ENCODE measurements around the gene APOL4. TPM values are rescaled to one million over a fixed set of nuclear protein-coding genes. Genes with fewer than 3 reads are reported as not detected.
A peak's percentile ranks its signal among the peaks of the same experiment; 100 is the strongest.
"Not testable (repeated sequence)": the region's sequence is repeated elsewhere in the genome, so short reads cannot be mapped to it uniquely, and the experiment has no call there.

Gene APOL4
- total RNA-seq, 1 donor from 2014 or later, result 3.5 TPM

DNA sequence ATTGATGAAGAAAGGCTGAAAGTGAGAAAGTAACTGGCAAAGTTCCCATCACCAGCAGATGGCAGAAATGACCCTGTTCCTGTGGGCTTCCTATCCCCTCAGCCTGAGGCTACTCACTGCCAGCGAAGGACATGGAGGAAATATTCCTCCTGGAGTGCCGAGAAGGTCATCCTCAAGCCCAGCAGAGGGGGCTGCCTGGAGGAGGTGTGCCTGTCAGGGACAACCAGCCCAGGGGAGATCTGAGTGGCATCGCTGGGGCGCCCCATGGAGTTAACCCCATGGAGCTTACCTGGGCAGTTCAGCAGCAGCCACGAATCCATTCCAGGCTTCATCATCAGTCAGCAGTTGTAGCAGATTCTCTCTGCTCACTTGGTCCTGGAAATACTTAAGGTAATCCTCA, 29.4 kb upstream of the APOL4 start:
- ATAC-seq, result not testable (repeated sequence)

DNA sequence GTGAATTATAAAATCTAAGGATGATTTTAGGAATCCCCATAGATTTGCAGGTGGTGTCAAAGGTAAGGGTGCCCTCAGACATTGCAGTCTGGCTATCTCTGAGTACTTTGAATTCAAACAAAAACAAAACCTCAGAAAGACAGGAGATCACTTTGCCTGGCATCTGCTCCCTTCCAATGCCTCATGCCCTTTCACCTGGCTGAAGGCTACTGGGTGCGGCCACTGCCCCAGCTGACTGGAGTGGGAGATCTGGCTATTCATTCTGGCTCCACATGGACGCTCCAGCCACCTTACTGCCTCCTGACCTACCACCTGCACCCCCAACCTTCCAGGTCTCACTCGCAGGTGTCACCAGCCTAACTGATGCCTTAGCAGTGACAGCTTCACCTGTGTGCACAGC, 28.0 kb upstream of the APOL4 start:
- not testable (repeated sequence) for ATAC-seq

DNA sequence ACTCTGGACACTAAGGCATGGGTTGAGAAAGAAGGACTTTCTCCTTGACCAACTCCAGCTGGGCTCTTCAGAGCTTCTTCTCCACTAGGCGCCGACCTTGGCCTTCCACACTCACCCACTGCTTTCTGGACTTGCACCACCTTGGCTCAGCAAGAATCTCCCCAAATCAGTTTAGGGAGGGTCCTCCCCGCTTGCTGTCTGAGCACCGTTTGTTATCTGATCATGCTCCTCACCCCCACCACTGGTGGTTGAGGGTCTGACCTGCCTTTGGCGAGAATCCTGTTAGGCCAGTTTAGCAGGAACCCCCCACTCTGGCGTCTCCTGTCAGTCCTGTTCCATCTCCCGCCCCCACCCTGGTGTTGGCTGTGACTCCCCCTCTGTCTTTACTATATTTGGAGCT, 27.3 kb upstream of the APOL4 start:
- no peak for ATAC-seq

DNA sequence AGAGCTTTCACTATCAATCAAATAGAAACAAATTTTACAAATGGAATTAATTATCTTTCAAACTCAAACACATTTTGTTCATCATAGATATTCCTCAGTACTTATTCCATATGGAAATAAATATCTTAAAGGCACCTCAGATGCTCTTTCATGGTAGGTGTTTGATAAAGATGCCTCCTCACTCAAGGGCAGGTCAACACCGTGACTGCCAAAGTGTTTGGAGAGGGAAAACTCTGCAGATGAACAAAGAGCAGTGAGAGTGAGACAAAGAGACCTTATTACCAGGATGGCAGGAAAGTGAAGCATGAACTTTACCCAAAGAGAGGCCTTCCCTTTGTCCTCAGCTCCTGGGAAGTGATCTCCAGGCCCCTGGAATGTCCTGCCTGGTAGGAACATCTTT, 26.8 kb upstream of the APOL4 start:
- ATAC-seq, result not testable (repeated sequence)

DNA sequence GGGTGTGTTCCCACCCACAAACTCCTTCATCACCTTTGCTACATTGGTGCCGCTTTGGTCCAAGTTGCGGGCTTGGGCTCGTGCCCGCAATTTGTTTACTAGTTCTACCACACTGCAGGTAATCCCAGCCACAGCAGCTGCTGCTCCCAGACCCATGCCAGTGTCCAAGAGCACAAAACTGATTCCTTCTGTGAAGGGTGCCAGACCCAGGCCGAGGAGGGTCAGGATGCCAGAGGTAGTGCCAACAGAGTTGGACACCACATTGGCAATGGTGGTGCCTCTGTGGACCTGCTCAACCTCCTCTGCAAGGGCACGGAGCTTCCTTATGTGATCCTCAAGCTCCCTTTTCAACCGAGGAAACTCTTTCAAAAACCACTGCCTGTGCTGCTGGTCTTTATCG, 26.2 kb upstream of the APOL4 start:
- ATAC-seq, result no peak

DNA sequence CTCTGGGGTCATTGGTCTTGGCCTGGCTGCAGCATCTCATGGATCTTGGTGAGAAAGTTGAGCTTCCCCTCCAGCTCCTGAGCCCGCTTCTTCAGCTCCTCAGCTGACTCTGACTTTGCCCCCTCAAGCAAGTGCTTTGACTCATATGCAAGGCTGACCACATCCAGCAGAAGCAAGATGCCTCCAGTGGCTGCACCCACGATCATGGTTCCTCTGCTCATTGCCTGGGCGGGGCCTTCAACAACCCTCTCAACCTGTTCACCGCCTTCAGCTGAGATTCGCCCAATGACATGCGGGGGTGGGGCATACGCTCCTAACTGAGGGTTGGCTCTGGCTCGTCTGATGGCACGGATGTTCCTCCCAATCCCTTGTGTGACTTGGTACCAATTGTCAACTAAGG, 25.8 kb upstream of the APOL4 start:
- ATAC-seq, result no peak

DNA sequence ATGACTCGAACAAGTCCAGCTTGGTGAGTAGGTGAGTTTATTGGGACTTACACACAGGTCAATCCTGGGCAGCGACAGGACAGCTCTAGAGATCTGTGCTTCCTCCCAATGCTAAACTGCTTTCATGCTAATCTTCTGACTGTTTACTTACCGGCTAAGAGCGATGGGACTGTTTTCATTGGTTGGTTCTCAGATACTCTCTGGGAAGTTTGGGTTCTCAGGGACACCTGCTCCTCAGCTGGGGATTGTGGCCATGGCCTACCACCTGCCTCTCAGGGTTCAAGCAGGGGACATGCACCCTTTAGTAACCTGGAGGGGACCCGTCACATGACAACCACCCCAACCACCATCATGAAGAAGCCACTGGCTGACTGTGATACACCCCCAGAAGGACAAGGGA, 24.6 kb upstream of the APOL4 start:
- ATAC-seq, result no peak

DNA sequence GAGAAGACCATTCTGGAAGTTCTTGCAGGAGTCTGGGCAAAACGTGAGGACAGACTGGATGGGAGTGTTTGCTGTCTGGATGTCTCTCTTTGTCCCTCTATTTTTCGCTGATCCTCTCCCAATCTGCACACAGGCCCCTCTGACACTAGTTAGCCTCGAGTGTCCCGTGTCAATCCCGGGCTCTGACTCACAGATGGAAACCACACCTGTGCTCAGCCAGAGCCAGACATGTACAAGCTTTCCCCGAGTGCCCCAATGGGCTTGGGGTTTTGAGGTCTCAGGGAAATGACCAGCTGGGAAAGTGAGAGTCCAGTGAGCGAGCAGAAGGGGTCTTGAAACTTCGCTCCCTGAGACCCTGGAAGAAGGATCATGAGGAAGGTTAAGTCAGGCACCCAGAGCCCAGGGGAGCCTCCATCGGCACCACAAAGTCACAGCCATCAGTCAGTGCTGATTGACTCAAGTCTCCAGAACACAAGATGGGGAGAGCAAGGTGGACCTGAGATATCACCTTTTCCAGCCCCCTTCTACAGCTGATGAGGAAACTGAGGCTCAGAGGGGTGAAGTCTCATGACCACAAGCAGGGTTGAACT, 23.8 kb upstream of the APOL4 start:
- peak; percentile 4 for ATAC-seq

DNA sequence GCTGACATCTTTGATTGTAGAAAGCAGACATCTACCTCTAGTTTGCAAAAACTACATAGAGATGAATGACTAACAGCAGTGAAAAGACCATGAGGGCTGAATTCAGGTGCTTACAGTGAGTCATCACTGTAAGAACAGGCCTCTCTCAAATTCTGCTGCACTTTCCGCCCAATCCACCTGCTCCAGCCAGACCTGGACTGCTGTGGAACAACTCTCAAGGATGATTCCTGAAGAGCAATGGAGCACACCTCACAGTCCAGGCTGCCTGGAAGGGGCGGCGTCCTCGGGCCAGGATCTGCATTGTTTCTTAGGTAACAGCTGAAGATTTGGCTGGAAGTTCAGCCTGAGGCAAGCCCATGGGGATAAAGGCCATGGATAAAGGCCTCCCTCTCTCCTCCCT, 22.6 kb upstream of the APOL4 start:
- ATAC-seq, result peak; percentile 50

DNA sequence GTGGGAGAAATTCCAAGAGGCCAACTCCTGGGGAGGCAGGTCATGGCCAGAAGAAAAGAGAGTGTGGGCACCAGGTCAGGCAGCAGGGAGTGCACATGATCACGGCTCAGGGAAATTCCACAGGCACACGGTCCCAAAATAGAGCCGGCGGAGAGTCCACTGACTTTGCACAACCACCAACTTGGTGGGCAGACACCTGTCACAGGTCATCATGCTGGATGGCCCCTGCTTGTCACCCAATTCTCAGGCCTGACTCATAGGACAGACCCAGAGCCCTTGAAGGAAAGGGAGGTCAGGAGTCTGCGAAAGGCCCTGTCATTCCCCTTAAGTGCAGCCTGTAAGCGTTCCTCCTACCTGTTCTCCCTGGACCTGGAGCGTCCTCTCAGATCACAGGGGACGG, 21.9 kb upstream of the APOL4 start:
- ATAC-seq, result no peak

DNA sequence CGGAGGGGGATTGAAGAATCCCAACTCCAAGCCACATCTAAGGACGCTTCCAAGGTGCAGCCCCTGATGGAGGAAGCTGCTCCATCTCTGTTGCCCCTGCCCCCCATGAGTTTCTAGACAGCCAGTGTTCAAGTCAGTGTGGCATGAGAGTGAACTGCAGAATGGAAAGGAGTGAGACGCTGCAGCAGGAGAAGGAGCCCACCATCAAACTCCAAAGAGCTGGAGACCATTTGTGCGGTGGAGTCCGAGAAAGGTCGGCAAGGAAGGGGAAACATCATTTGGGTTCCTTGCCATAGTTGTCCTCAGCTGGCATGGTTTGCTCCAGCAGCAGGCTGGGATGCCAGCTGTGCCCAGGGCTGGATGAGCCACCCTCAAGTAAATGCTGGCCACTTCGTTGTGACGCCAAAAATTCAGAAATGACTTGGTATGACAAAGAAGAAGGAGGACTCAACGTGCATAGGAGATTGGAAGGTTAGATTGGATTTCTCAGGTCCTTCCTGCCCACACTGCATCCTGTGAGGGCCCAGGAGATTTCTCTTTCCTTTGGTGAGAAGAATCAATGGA, 21.4 kb upstream of the APOL4 start:
- no peak for ATAC-seq

DNA sequence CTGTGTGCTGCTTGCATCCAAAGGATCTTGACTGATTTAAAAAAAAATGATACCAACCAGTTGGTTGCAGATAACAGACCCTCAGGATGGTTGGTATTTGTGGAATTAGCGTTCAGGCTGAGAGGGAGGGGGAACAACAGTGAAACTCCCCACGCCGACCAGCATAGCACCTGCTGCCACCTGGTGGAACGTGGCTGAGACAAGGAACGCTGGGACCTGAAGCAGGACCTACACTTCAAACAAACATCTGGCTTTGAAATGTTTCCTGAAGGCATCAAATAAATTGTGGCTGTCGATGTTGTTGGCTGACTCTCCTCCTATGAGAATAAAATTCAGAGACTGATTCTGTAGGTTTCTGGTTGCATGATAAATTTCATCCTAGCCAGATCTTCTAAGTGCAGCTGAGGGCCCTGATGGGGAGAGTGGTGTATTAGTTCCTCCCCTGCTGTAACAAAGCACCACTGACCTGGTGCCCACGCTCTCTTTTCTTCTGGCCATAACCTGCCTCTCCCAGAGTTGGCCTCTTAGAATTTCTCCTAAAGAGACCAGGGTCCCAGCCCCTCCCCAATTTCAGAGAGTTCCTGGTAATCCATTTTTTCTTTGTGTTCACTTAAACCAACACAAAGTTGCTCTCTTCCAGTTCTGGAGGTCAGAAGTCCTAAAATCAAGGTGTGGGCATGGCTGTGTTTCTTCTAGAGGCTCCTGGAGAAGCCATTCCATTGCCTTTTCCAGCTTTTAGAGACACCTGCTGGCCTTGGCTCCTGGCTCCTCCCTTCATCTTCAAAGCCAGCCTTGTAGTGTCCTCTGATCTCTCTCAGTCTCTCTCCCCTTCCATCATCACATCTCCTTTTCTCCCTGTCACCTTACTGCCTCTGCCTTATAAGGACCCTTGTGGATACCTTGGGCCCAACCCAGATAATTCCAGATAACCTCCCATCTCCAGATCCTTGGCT, 20.5 kb upstream of the APOL4 start:
- ATAC-seq, result peak; percentile 69

DNA sequence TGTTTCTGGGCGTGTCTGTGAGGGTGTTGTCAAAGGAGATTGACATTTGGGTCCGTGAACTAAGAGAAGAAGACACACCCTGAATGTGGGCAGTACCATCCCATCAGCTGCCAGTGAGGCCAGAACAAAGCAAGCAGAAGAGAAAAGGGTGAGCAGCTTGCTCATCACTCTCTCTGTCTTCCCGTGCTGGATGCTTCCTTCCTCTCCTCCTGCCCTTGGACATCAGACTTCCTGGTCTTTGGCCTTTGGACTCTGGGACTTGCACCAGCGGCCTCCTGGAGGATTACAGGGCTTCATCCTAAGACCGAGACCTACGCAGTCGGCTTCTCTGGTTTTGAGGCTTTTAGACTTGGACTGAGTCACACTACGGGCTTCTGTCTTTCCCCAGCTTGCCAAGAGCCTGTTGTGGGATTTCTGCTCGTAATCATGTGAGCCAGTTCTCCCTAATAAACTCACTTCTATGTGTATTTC, 18.9 kb upstream of the APOL4 start:
- peak; percentile 80 for ATAC-seq

DNA sequence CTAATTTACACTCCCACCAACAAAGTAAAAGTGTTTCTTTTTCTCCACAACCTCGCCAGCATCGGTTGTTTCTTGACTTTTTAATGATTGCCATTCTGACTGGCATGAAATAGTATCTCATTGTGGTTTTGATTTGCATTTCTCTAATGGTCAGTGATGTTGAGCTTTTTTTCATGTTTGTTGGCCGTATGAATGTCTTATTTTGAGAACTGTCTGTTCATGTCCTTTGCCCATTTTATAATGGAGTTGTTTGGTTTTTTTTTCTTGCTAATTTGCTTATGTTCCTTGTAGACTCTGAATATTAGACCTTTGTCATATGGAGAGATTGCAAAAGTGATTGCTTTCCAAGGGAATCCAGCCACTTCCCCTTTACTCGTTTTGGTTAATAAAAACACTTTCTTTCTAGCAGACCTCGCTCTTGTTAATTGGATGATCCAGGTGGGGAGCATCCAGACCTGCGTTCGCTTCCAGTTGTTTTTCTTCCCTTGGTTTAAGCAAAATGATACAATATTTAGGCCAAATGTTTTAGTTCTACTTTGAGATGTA, 17.1 kb upstream of the APOL4 start:
- ATAC-seq, result no peak

DNA sequence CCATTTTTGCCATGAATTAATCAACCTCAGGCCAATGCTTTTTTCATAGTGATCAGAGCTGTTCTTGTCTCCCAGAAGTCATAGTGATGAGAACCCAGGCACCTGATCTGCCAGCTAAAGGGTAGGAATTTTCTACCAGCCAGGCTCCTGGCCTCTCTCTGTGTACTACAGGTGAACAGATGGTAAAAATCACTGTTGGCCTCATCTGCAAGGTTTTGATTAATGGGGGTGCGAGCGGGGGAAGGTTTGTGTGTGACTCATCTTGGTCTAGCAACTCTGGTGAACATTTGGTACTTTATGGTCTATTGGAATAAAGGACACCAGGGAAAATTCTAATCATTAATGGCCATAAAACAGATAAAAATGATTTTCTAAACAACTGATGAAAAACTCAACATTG, 14.4 kb upstream of the APOL4 start:
- no peak for ATAC-seq

DNA sequence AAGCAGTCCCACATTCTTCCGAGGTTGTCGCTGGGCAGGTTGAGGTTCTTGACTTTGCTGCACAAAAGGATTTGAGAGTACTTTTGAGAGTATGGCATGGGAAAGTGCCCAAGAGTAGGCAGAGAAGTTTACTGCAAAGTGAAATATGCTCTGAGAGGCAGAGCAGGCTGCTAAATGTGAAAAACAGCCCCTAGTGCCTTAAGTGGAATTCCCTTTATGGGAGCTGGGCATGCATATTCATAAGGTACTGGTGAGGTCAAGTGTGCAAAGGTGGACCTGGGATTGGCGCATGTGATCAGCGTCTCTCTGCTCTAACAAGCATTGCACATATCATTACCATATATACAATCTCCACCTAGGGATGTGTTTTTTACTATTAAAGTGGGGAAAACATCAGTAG, 12.0 kb upstream of the APOL4 start:
- no peak for ATAC-seq

DNA sequence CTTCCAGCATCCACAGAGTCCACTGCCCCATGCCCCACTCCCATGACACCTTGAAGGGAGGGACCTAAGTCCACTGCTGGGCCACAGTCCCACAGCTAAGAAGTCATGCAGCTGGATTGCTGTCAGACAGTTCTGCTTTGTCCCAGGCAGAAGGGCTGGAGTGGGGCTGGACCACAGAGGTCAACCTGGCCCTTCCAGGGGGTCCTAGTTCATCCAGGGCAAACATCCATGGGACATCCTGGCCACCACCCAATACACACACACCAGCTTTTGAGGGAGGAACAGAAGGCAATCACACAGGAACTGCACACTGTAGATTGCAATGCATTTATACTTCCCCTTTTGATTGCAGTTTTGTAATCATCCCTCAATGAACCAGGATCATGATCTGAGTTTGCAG, 11.3 kb upstream of the APOL4 start:
- peak; percentile 17 for ATAC-seq

DNA sequence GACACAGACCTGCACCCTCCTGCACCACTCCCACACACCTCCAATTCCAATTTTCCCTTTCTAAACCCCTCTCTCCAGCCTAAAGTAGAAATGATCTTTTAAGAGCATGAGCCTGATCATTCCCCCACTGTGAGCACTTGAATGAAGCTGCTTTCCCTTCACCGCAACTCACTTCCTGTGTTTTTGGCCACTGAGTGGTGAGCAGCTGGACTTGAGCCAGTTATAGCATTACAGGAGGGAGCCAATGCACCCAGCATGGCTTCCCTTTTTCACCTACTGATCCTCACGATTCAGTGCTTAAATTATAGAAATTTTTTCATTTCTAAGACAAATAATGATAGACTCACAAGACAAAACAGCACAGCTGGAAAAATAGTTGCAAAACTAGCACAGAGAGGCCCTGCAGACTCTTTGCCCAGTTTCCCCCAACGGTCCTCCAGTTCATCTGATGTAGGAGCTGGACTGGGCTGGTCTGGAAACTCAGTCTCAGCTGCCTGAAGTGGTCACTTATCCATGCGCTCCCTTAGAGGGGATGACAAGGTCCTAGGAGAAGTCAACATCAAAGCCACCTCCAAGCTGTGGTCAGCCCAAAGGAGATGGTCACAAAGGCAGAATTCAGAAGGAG, 9.7 kb upstream of the APOL4 start:
- no peak for ATAC-seq

DNA sequence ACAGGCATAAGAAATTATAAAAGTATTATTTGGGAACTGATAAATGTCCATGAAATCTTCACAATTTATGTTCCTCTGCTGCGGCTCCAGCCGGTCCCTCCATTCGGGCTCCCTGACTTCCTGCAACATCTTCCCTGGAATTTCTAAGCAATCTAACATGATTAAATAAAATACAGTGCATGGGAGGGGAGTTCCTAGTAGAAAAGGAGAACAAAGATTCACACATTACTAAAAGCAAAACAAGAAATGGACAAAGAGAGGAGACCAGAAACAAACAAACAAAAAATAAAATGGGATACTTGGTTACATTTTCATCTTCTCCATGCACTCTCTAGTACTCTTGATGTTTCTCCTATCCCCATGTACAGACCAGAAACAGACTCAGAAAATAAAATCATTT, 8.6 kb upstream of the APOL4 start:
- ATAC-seq, result no peak

DNA sequence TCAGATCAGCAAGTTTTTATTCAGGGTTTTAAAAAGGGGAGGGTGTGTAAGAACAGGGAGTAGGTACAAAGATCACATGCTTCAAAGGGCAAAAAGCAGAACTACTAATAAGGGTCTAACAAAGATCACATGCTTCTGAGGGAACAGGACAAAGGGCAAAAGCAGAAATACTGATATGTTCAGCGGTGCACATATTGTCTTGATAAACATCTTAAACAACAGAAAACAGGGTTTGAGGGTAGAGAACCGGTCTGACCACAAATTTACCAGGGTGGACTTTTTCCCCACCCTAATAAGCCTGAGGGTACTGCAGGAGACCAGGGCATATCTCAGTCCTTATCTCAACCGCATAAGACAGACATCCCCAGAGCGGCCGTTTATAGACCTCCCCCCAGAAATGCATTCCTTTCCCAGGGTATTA, 7.9 kb upstream of the APOL4 start:
- ATAC-seq, result not testable (repeated sequence)

DNA sequence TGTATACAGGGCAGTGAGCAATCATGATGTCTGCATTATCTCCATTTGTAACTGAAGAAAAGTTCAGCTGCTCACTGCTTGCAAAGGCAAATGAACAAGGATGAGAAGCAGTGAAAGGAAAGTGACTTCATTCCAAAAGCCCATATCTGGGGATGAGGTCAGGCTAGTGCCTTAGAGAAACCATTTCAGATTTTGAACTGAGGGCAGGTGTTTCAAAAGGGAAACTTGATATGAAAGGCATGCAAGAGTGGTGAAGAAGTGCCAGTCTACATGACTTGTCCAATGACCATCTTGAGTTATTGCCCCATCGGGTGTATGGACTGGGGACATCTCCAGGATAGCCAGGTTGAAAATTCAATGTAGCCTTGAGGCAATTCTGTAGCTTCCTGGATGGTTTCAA, 7.3 kb upstream of the APOL4 start:
- ATAC-seq, result no peak

DNA sequence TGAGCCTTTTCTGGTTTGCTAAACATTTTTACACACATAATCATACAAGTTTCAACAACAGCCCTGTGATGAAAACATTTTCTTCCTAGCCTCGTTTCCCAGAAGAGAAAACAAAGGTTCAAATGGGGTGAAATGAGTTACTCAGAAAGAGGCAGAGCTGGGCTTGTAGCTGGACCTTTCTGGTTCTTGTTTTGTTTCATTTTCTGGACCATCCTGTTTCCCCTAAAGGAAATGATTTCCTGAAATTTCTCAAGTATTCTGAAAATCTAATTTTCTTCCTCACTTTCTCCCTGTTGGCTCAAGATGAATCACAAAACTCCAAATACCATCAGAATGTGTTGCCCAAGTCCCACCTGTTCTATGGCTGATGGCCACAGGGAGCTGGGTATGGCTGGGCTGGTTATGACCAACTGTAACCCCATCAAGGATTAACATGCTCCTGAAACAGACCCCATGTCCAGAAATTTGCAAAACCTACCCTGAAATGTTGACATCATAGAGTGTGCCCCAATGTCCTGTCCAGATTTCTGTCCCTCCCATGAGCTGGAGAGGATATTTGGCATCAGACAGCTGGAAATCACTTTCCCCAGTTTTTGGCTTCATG, 6.7 kb upstream of the APOL4 start:
- ATAC-seq, result no peak

DNA sequence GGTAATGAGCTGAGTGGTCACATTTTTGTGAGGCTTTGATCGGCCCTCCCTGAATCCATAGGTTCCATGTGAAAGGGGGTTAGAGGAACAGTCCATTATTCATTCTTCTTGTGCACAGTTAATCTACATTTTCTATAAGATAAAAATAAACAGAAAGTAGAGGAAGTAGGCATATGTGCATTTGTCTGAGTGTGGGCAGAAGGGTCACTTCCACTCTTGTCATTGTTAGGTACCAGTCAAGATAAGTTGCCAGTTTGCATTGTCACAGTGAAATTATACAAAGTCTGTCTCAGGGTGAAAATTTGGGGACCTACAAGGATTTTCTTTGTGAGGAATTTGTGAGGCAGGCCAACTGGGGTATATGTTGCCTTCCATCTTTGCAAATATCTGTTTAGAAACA, 4.6 kb upstream of the APOL4 start:
- ATAC-seq, result no peak

Data from esophagus mucosa (tissue), 1 donor.